ENCODE data around the gene VAPA. TPM values are rescaled to one million over a fixed set of nuclear protein-coding genes. Genes with fewer than 3 reads are reported as not detected.
A peak's percentile ranks its signal among the peaks of the same experiment; 100 is the strongest.

VAPA gene
- total RNA-seq, 3 donors from 2014 or later (not counting 1 experiment from before 2014, with no cell fraction given), result 175 to 186 (median 182) TPM

DNA sequence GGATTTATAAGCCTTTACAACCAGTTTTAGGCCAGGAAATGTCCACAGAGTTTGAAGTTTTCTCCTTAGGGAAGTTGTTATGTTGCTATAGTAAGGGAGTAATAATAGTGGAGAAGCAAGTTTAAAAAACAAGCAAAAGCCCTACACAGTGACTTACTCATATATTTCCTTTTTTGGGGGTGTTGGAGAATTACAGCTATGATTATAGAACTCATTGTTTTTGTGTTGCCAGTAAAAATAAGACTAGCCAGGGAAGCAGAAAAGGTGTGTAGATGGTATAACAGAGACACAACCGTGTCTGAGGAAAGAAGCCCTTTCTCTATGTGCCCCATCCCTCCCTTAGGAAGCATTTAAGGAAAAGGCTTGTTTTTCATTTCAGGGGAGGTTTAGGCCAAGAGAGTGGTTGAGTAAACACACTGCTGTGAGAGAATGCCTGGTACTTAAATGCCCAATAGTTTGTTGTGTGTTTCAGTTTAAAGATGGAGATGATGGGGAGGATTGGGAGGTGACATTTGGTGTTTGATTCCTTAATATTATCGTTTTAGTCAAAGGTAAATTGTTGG, 2.3 kb downstream of the VAPA start:
- no peak for DNase-seq

DNA sequence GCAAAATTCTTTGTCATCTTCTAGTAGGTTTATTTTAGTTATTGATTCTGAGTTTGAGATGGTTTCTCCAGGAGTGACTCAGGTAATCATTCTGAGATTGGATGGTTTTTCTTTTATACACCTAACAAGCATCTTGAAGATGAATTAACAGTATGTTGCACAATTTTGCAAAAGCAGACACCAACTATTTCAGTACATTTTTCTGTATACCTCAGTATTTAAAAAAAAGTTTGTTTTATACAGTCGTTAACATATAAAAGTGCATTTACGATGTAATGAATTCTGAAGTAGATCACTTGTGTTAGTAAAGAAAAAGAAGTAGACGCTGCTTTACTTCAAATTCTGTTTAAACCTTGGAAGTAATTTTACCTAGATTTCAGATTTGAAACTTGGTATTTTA, 3.0 kb downstream of the VAPA start:
- no peak overlapping the region for H3K4me3 ChIP-seq (ENCODE audit: low read length)
- Mint-ChIP-seq H3K36me3 (no peaks in the 10 kb centered on the region), H3K4me1 (peaks cover 26 to 27% of the 10 kb centered on the region in 2 donors), H3K27ac (peak overlapping the region; percentile 91), H3K27me3 (ENCODE audit: low read depth in 2 of 2) (no peaks in the 10 kb centered on the region), H3K4me3 (no peak overlapping the region), H3K9me3 (no peaks in the 10 kb centered on the region)
- DNase-seq (no peak), ATAC-seq (no peak)
- no peak for TF ChIP-seq CTCF (IDR thresholded peaks at IDR 0.05)
- 100% methylated on average over 2 of the region's 3 CpGs for WGBS (ENCODE audit: insufficient coverage)
- H3K36me3 ChIP-seq (ENCODE audit: control insufficient read depth, insufficient read depth, low read length), result no peaks in the 10 kb centered on the region
- peaks cover 21% of the 10 kb centered on the region for H3K4me1 ChIP-seq (ENCODE audit: control insufficient read depth, insufficient read depth, low read length)
- no peaks in the 10 kb centered on the region for H3K27me3 ChIP-seq (ENCODE audit: control insufficient read depth, insufficient read depth, low read length)
- H3K27ac ChIP-seq (ENCODE audit: low read length), result no peak overlapping the region
- intact Hi-C loops (cut with micrococcal nuclease), result loop anchor here (10.0 kb wide), 3 partner anchors 302 to 812 kb away; partner anchors contain the start of genes NDUFV2, PPP4R1 and TWSG1
- H3K9me3 ChIP-seq (ENCODE audit: control insufficient read depth, insufficient read depth, low read length), result peaks cover 2% of the 10 kb centered on the region

More for the DNA sequence above, 2.3 kb downstream of the VAPA start:
- H3K36me3 ChIP-seq (ENCODE audit: control insufficient read depth, insufficient read depth, low read length), result no peaks in the 10 kb centered on the region
- H3K9me3 Mint-ChIP-seq, result no peaks in the 10 kb centered on the region
- H3K4me1 Mint-ChIP-seq, result peaks cover 26 to 27% of the 10 kb centered on the region in 2 donors
- 25% methylated on average over 1 of the region's 2 CpGs for WGBS (ENCODE audit: insufficient coverage)
- H3K27me3 Mint-ChIP-seq (ENCODE audit: low read depth in 2 of 2), result no peaks in the 10 kb centered on the region
- no peaks in the 10 kb centered on the region for H3K36me3 Mint-ChIP-seq
- H3K4me1 ChIP-seq (ENCODE audit: control insufficient read depth, insufficient read depth, low read length), result peaks cover 21% of the 10 kb centered on the region
- H3K27me3 ChIP-seq (ENCODE audit: control insufficient read depth, insufficient read depth, low read length), result no peaks in the 10 kb centered on the region
- TF ChIP-seq CTCF (IDR thresholded peaks at IDR 0.05), result no peak
- intact Hi-C loops (cut with micrococcal nuclease), result loop anchor here (10.0 kb wide), 3 partner anchors 301 to 811 kb away; partner anchors contain the start of genes NDUFV2, PPP4R1 and TWSG1
- H3K27ac Mint-ChIP-seq, result peak overlapping the region; percentile 91
- H3K4me3 ChIP-seq (ENCODE audit: low read length), result no peak overlapping the region
- peak overlapping the region; percentile 90 for H3K4me3 Mint-ChIP-seq
- no peak for ATAC-seq
- H3K27ac ChIP-seq (ENCODE audit: low read length), result peak overlapping the region; percentile 22
- H3K9me3 ChIP-seq (ENCODE audit: control insufficient read depth, insufficient read depth, low read length), result peaks cover 2% of the 10 kb centered on the region

- WGBS (ENCODE audit: insufficient coverage), result 44% methylated on average over 2 of the region's 2 CpGs
These were observed 4.3 kb downstream of the VAPA start for GRCh38 chr18:9918016-9918680.

More at GRCh38 chr18:9918016-9918680, 4.3 kb downstream of the VAPA start:
- Histone ChIP-seq H3K36me3 (ENCODE audit: control insufficient read depth, insufficient read depth, low read length) (no peaks in the 10 kb centered on the region), H3K4me1 (ENCODE audit: control insufficient read depth, insufficient read depth, low read length) (peaks cover 20% of the 10 kb centered on the region), H3K27ac (ENCODE audit: low read length) (no peak overlapping the region), H3K9me3 (ENCODE audit: control insufficient read depth, insufficient read depth, low read length) (no peaks in the 10 kb centered on the region), H3K4me3 (ENCODE audit: low read length) (no peak overlapping the region), H3K27me3 (ENCODE audit: control insufficient read depth, insufficient read depth, low read length) (no peaks in the 10 kb centered on the region)
- Mint-ChIP-seq H3K4me1 (peaks cover 28 to 32% of the 10 kb centered on the region in 2 donors), H3K27me3 (ENCODE audit: low read depth in 2 of 2) (no peaks in the 10 kb centered on the region), H3K36me3 (no peaks in the 10 kb centered on the region), H3K9me3 (no peaks in the 10 kb centered on the region), H3K27ac (no peak overlapping the region), H3K4me3 (no peak overlapping the region)
- intact Hi-C loops (cut with micrococcal nuclease), result loop anchor here (10.0 kb wide), 3 partner anchors 303 to 813 kb away; partner anchors contain the start of genes NDUFV2, PPP4R1 and TWSG1
- TF ChIP-seq CTCF (IDR thresholded peaks at IDR 0.05), result no peak
- ATAC-seq, result no peak
- DNase-seq, result no peak
